HEK293 (cell line): ENCODE measurements around the gene TPGS1.

Source experiments
- CTCF ChIP-seq: fragments of 450-650 bp; formaldehyde crosslinking; IDR thresholded peaks from 2 replicates; pipeline ENCODE4 v1.5.1; 2016; ENCODE audit warnings: missing biosample characterization, missing genetic modification characterization
- KLF16 ChIP-seq: fragments of 450-650 bp; formaldehyde crosslinking; IDR thresholded peaks from 2 replicates; pipeline ENCODE4 v1.5.1; 2017; ENCODE audit warnings: missing biosample characterization, missing genetic modification characterization
- ZNF501 ChIP-seq: fragments of 450-650 bp; formaldehyde crosslinking; IDR thresholded peaks from 2 replicates; pipeline ENCODE4 v1.5.1; 2016; ENCODE audit warnings: missing biosample characterization, missing genetic modification characterization
- ZNF560 ChIP-seq: fragments of 450-650 bp; formaldehyde crosslinking; IDR thresholded peaks from 2 replicates; pipeline ENCODE4 v1.5.1; 2017; ENCODE audit warnings: missing biosample characterization, missing genetic modification characterization, borderline replicate concordance
- ZNF76 ChIP-seq: fragments of 450-650 bp; formaldehyde crosslinking; IDR thresholded peaks from 2 replicates; pipeline ENCODE4; 2016; ENCODE audit warnings: low read depth, missing biosample characterization, missing genetic modification characterization, borderline replicate concordance
- ZNF830 ChIP-seq: fragments of 450-650 bp; IDR thresholded peaks from 2 replicates; pipeline ENCODE4 v1.5.0; 2018; ENCODE audit warnings: missing biosample characterization, missing genetic modification characterization, low read depth, mild to moderate bottlenecking, moderate library complexity

- TF ChIP-seq KLF16 (tag by site-specific recombination) (no peak), CTCF (tag by site-specific recombination) (no peak), ZNF501 (no peak), ZNF830 (tag by site-specific recombination) (no peak), ZNF560 (tag by site-specific recombination) (no peak), ZNF76 (tag by site-specific recombination) (no peak)
Observed at GRCh38 chr19:464208-464545, 43.1 kb upstream of the TPGS1 start.
